Stimulated activated CD4-positive, alpha-beta T cell treated with anti-CD3 and anti-CD28 coated beads, Interleukin-4, amount 100 ng/mL, for 48 hours (primary cell): ENCODE data around the gene KRTAP5-11.
"Not testable (repeated sequence)": the region's sequence is repeated elsewhere in the genome, so short reads cannot be mapped to it uniquely, and the experiment has no call there.

Experiments used
- DNase-seq, 2 donors: peaks; one replicate each; pipeline ENCODE4 v3.0.0-alpha.2; 2020; ENCODE audit warnings: low read depth in 2 of 2

Gene KRTAP5-11

DNA sequence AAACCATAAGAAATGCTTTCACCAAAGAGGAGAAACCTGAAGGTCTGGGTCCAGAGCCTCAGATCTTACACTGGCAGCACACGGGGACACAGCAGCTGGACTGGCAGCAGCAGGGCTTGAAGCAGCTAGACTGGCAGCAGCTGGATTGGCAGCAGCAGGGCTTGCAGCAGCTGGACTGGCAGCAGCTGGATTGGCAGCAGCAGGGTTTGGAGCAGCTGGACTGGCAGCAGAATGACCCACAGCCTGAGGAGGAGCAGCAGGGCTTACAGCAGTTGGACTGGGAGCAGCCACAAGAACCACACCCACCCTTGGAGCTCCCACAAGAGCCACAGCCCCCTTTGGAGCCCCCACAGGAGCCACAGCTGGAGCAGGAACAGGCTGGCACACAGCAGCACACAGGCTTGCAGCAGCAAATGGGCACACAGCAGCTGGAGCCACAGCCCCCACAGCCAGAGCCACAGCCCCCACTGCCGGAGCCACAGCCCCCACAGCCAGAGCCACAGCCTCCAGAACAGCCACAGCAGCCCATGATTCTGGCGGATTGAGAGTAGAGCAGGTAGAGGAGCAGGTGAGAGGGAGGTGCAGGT, at the start of gene KRTAP5-11:
KRTAP5-11 (minus strand) TSS at position 567 of the 587 bp plus-strand sequence; CDS start at position 529, 38 bp downstream.
- no peak for DNase-seq

- not testable (repeated sequence) for DNase-seq
Observed at GRCh38 chr11:71631551-71631950, 48.9 kb upstream of the KRTAP5-11 start.

DNA sequence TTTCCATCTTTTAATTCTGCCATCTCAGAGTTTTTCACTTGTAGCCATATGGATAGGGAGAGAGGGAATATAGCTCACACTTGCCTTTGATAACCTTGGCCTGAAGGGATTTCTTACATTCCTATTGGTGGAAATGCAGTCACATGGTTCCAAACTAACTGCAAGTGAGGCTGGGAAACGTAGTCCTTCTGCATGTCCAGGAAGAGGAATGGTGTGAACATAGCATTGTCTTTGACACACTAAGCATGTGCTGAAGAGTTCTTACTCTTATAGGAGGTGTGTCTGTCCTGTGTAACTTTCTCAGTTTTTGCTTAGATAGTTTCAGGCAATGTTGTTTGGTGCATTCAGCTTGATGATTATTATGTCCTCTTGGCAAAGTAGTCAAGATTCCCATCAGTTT, 47.4 kb upstream of the KRTAP5-11 start:
- not testable (repeated sequence) for DNase-seq

GRCh38 chr11:71628943-71629342, 46.3 kb upstream of the KRTAP5-11 start:
- not testable (repeated sequence) for DNase-seq

DNA sequence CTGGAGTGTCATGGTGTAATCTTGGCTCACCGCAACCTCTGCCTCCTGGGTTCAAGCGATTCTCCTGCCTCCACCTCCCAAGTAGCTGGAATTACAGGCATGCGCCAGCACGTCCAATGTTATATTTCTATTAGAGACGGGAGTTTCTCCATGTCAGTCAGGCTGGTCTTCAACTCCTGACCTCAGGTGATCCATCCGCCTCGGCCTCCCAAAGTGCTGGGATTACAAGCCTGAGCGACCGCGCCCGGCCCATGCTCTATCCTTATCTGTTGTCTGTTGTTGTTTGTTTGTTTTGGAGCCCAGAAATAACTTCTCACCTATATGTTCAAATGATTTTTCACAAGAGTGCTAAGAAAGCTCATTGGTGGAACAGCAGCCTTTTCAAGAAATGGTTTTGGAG, 40.6 kb upstream of the KRTAP5-11 start:
- DNase-seq, result not testable (repeated sequence)

GRCh38 chr11:71622561-71622960, 39.9 kb upstream of the KRTAP5-11 start:
- DNase-seq, result not testable (repeated sequence)

DNA sequence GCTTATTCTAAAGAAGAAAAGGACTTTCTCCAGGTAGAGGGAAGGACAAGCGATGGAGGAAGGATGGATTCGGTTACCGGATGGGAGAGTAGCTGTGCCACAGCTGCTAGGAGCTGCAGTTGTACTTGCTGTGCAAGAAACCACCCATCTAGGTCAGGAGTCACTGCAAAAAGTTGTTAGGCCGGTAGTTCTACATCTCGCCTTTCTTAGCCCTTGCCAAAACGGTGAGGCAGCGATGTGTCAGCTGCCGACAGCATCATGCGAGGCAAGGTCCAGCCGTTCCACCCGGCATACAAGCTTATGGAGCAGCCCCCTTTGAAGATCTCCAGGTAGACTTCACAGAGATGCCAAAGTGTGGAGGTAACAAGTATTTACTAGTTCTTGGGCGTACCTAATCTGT, 32.3 kb upstream of the KRTAP5-11 start:
- DNase-seq, result not testable (repeated sequence)

DNA sequence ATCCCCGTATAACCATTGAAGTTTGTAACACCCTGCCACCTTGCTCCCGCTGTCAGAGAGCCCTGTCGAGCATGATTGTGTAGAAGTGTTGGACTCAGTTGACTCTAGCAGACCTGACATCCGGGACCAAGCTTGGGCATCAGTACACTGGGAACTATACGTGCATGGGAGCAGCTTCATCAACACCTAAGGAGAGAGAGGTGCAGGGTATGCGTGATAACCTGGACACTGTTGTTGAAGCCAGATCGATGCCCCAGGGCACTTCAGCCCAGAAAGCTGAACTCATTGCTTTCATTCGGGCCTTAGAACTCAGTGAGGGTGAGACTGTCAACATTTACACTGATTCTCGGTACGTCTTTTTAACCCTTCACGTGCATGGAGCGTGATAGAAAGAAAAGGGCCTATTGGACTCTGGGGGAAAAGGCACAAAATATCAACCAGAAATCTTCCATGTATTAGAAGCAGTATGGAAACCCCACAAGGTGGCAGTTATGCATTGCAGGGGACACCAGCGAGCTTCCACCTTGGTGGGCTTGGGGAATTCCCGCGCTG, 31.8 kb upstream of the KRTAP5-11 start:
- not testable (repeated sequence) for DNase-seq

DNA sequence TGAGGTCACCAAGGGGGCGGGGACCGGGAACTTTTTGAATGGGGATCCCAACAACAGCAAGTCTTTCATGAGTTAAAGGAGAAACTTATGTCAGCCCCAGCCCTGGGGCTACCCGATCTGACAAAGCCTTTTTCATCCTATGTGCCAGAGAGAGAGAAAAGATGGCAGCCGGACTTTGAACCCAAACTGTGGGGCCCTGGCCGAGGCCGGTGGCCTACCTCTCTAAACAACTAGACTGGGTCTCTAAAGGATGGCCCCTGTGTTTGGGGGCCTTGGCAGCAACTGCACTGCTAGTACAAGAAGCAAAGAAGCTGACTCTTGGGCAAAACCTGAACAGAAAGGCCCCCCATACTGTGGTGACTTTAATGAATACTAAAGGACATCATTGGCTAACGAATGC, 31.3 kb upstream of the KRTAP5-11 start:
- DNase-seq, result not testable (repeated sequence)

DNA sequence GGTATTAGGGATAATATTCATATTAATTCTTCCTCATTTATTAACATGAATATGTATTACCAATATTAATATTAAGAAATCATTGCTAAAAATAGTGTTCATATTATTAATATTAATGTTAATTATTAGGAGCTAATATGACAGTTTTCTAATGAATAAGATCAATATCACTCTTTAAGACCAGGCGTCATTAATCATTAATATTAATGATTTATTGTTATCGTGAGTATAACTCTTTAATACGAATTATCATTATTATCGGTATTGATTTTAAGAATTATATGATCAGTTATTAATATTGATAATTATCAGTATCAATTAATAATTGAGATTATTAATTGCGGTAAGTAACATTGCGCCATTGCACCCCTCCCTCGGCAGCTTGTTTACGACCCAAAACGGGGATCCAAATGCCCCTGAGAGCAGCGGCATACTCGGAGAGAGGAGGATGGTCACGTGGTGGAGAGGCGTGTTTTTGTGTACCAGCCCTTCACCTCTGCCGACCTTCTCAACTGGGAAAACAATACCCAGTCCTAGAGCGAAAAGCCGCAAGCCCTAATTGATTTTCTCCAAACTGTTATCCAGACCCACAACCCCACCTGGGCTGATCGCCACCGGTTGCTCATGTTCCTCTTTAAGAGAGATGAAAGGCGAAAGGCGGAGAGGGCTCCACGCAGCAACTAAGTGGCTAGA, 28.7 kb upstream of the KRTAP5-11 start:
- DNase-seq, result not testable (repeated sequence)

DNA sequence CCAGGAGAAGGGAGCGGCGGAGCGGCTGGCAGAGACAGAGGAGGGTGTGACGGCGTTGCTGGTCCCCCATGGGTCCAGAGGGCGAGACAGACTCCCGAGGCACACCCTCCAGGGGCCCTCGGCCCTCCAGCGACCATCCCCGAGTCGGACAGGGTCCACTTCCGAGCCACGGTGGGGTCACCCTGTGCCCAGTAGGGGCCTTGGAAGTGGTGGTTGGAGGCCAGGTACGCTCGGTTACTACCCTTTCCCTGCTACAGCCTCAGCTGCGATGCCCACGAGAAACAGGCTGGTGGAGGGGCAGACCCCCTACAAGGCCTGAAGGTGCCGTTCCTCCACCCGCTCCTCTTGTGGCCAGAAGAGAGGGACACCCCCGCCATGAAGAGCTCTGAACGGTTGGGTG, 25.6 kb upstream of the KRTAP5-11 start:
- DNase-seq, result not testable (repeated sequence)

DNA sequence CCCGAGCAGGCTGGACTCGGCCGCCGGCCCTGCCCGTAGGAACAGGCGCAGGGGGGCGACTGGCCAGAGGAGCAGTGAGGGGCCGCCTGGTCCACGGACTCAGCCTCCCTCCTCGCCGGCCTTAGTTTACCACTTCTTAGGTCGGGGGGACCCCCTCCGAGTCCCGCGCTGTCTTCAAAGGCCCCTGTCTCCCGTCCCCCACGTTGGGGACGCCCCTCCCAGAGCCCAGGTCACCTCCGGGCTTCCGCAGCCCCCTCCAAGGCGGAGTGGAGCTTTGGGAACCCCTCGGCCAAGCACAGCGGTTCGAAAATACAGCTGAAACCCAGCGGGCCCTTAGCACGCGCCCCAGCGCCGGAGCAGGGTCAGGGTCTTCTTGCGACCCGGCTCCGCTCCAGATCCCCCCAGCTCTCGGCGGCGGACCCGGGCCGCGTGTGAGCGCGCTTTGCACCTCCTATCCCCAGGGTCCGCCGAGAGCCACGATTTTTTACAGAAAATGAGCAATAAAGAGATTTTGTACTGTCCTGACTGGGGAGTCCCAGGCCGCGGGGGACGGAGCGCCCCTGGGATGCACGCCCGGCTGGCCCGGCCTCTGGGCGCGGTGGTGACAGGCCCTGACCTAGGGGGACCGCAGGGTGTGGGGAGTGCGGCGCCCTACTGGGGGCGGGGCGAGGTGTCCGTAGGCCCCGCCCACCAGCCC, 25.0 kb upstream of the KRTAP5-11 start:
- DNase-seq, result not testable (repeated sequence)

DNA sequence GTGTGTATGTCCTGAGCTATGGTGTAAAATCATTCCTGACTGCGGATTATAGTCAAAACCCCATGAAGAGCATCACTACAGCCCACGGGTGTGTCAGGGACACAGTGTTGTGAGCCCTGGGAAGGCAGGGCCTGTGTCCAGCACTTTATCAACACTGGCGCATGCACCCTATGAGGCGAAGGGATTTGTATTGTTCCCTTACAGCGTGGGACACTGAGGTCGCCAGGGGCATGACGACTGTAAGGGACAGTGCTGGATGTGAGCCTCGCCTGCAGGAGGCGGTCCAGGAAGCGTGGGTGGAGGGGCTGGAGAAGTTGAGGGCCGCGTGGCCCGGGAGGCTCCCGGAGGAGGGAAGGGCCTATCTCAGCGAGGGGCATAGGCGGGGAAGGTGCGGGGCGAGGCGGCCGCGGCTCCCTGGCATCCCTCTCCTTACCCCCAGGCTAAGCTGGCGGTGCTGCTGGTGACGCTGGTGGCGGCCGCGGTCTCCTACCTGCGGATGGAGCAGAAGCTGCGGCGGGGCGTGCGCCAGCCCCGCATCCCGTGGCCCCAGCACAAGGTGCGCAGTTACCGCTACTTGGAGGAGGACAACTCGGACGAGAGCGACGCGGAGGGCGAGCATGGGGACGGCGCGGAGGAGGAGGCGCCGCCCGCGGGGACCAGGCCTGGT, 24.3 kb upstream of the KRTAP5-11 start:
- DNase-seq, result not testable (repeated sequence)

DNA sequence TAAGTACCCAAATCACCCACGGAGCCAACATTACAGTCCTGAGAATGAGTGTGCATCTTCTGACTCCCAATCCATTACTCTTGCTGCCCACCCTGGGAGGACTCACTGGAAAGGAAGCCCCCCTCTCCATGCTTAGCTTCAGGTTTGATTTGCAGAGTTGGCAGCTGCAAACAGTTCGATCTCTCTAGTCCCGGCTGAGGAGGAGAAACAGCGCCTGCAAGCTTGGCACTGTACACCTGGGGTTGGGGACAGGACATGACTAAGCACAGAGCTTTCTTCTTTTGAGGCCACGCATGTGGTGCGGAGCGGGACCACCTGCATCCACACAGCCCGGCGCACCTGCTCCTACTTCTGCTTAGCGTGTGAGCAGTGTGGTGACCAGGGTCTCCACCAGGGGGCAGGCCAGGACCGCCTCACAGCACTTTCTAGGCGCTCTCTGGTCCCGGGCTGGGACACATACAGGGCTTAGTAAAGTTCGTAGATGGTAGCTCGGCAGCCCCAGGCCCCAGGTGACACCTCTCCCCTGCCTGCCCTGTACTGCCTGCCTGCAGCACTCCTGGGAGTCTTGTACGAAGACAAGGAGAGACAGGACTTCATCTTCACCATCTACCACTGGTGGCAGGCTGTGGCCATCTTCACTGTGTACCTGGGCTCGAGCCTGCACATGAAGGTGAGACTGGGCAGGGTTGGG, 22.3 kb upstream of the KRTAP5-11 start:
- DNase-seq, result peak; percentile 16 to 17

GRCh38 chr11:71603221-71603620, 20.5 kb upstream of the KRTAP5-11 start:
- DNase-seq, result not testable (repeated sequence)

- DNase-seq, result not testable (repeated sequence)
Observed at GRCh38 chr11:71589546-71589920, 6.9 kb upstream of the KRTAP5-11 start.

GRCh38 chr11:71588822-71589545, 6.3 kb upstream of the KRTAP5-11 start:
- peak; percentile 51 to 56 for DNase-seq

DNA sequence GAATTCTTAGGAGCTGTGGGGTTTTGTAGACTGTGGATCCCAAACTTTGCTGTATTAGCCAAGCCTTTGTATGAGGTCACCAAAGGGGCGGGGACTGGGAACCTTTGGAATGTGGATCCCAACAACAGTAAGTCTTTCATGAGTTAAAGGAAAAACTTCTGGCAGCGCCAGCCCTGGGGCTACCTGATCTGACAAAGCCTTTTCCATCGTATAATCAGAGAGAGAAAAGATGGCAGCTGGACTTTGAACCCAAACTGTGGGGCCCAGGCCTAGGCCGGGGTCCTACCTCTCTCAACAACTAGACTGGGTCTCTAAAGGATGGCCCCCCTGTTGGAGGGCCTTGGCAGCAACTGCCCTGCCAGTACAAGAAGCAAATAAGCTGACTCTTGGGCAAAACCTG, 5.6 kb upstream of the KRTAP5-11 start:
- DNase-seq, result not testable (repeated sequence)

GRCh38 chr11:71585673-71586072, 3.0 kb upstream of the KRTAP5-11 start:
- DNase-seq, result not testable (repeated sequence)

DNA sequence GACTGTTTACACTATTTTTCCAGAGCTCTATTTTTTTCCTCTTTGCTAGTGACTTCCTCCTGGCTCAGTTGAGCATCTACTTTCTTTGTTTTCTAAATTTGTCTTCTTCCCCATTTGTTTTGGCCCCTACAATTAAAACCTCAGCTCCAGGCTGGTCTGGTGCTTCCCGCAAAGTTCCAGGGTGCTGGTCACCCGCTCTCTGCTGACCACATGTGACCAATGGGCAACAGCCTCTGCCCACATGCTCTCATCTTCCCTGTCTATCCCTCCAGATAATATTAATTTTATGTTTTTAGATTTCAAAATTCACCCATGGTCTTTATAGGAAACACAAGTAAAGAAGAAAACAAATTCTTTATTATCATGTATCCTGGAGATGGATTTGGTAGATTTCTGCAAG, 294 bp upstream of the KRTAP5-11 start:
- DNase-seq, result not testable (repeated sequence)

GRCh38 chr11:71581826-71582225, 849 bp downstream of the KRTAP5-11 start:
- no peak for DNase-seq
